ENCODE data around the gene SLC24A3.
"Not testable (repeated sequence)": the region's sequence is repeated elsewhere in the genome, so short reads cannot be mapped to it uniquely, and the experiment has no call there.

The SLC24A3 gene

DNA sequence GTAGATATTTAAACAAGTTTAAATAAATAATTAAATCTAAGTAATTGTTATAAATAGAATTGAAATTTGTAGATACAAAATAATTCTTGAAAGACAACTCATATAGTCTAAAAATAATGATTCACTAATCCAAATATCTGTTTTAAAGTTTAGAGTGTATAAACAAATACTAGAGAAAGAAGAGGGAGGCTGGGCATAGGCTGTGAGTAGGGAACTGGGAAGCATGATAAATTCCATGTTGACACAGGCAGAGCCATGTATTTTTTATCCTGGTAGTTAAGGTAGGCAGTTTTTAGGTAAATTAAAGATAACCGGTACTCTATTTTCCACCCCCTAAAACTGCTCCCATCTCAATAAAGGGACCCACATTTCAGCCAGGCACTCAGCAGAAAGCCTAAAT, 534.0 kb downstream of the SLC24A3 start:
- DNase-seq (ENCODE audit: low read depth in 1 of 2, low spot score in 1 of 2): no peak
- no peak for TF ChIP-seq JUND (IDR thresholded peaks at IDR 0.05; ENCODE audit: low read depth)
- in situ Hi-C loops (cut with HindIII; ENCODE audit: low pct_unique_long_range_greater_than_20kb, low sequenced_read_pairs): no loop called here

DNA sequence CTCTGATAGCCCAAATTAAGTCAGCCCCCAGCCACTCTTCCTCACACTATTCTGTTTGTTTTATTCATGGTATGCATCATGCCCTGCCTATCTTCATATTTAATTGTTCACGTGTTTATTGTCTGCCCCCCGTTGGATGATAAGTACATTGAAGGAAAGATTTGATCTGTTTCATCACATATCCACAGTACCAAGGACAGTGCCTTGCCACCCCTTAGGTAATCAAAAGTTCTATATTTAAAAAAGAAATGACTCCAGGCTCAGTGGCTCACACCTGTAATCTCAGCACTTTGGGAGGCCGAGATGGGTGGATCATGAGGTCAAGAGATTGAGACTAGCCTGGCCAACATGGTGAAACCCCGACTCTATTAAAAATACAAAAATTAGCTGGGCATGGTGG, 535.5 kb downstream of the SLC24A3 start:
- DNase-seq (ENCODE audit: low read depth in 1 of 2, low spot score in 1 of 2): no peak
- in situ Hi-C loops (cut with HindIII; ENCODE audit: low pct_unique_long_range_greater_than_20kb, low sequenced_read_pairs): no loop called here
- TF ChIP-seq JUND (IDR thresholded peaks at IDR 0.05; ENCODE audit: low read depth): no peak

DNA sequence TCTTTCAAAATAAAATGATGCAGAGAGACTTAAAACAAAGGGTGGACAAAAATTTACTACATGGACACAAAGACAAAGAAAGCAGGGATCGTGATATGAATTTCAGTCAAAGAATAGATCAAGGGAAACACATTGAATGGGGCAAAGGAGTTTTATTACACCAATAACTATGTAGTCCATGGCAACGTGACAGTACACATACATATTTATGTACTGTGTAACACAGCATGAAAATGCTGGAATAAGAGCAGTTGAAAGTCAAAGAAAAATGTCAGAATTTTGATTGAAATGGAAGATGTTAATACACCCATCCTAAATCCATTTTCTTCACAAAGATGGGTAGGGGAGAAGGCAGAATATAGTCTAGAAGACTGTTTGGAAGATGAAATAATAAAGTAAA, 536.2 kb downstream of the SLC24A3 start:
- in situ Hi-C loops (cut with HindIII; ENCODE audit: low pct_unique_long_range_greater_than_20kb, low sequenced_read_pairs): no loop called here
- no peak for TF ChIP-seq JUND (IDR thresholded peaks at IDR 0.05; ENCODE audit: low read depth)
- no peak for DNase-seq (ENCODE audit: low read depth in 1 of 2, low spot score in 1 of 2)

DNA sequence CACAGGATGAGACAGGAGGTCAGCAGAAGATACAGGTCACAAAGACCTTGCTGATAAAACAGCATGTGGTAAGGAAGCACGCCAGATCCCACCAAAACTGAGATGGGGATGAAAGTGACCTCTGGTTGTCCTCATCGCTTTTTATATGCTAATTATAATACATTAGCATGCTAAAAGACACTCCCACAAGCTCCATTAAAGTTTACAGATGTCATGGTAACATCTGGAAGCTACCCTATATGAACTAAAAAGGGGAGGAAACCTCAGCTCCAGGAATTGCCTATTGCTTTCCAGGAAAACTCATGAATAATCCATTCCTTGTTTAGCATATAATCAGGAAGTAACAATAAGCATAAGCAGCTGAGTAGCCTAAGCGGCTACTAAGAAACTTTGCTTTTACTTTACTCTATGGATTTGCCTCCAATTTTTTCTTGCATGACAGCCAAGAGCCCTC, 537.2 kb downstream of the SLC24A3 start:
- in situ Hi-C loops (cut with HindIII; ENCODE audit: low pct_unique_long_range_greater_than_20kb, low sequenced_read_pairs): no loop called here
- no peak for DNase-seq (ENCODE audit: low read depth in 1 of 2, low spot score in 1 of 2)

DNA sequence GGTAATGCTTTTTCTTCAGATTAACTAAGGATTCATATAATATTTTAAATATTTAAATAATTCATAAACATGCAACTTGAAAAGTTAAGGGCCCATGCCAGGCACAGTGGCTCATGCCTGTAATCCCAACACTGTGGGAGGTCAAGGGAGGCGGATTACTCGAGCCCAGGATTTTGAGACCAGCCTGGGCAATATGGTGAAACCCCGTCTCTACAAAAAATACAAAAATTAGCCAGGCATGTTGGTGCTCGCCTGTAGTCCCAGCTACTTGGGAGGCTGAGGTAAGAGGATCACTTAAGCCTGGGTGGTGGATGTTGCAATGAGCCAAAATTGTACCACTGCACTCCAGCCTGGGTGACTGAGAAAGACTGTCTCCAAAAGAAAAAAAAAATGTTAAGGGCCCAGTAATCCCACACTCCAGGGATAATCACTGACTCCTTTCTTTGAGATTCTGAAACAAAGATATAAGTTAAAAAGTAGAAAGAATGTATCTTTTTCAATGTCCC, 537.7 kb downstream of the SLC24A3 start:
- in situ Hi-C loops (cut with HindIII; ENCODE audit: low pct_unique_long_range_greater_than_20kb, low sequenced_read_pairs): no loop called here
- TF ChIP-seq JUND (IDR thresholded peaks at IDR 0.05; ENCODE audit: low read depth): no peak

More for the DNA sequence above, 537.2 kb downstream of the SLC24A3 start:
- TF ChIP-seq JUND (IDR thresholded peaks at IDR 0.05; ENCODE audit: low read depth): no peak

DNA sequence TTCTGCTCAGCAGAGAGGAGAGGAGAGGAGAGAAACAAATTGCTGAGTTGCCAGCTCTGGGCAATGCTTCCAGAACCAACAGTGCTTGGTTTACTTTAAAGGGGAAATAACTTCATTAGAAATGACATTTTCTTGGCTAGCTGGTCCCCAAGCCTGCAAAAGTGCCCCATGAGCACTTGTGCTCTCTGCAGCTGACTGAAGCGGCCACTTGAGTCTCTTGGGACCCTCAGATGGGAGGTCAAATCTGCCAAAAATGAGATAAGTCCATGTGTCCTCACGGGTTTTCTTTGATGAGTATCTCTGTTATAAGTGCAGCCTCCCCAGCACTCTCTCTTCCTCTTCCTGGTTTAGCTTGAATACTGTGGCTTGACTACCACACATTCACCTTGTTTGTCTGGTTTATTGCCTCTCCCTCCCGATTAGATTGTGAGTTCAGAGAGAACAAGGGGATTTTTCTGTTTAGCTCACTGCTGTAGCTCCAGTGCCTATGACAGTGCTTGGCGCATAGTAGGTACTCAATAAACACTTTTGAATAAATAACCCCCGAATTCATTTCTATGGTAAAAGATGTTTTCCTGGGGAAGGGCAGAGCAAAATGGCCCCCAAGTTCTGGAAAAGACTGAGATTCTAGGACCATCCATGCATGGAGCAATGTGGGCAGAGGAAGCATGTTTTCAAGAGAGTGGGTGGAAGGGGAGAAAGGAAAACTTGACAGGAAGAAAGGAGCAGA, 538.6 kb downstream of the SLC24A3 start:
- peak; percentile 16 to 45 for DNase-seq (ENCODE audit: low read depth in 1 of 2, low spot score in 1 of 2)
- in situ Hi-C loops (cut with HindIII; ENCODE audit: low pct_unique_long_range_greater_than_20kb, low sequenced_read_pairs): no loop called here
- TF ChIP-seq JUND (IDR thresholded peaks at IDR 0.05; ENCODE audit: low read depth): no peak

More for the DNA sequence above, 537.7 kb downstream of the SLC24A3 start:
- DNase-seq (ENCODE audit: low read depth in 1 of 2, low spot score in 1 of 2): no peak

DNA sequence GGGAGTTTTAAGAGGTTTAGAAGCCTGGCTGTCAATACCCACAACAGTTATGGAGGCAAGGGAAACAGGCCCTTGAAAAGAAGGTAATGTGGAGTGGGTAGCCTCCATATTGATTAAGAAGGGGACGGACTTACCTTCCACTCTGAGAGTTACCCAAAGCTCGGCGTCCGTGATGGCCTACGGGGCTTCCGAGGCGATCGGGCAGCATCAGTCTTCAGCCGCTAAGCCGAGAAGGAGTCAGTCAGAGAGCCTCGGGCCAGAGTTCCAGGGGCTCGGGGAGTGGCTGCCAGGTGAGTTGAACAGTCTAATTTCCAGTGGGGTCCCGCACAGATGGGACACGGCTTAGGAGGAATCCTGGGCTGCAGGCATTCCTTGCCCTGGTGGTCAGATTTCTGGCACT, 541.8 kb downstream of the SLC24A3 start:
- DNase-seq (ENCODE audit: low read depth in 1 of 2, low spot score in 1 of 2); in situ Hi-C loops (cut with HindIII; ENCODE audit: low pct_unique_long_range_greater_than_20kb, low sequenced_read_pairs): not testable (repeated sequence)

DNA sequence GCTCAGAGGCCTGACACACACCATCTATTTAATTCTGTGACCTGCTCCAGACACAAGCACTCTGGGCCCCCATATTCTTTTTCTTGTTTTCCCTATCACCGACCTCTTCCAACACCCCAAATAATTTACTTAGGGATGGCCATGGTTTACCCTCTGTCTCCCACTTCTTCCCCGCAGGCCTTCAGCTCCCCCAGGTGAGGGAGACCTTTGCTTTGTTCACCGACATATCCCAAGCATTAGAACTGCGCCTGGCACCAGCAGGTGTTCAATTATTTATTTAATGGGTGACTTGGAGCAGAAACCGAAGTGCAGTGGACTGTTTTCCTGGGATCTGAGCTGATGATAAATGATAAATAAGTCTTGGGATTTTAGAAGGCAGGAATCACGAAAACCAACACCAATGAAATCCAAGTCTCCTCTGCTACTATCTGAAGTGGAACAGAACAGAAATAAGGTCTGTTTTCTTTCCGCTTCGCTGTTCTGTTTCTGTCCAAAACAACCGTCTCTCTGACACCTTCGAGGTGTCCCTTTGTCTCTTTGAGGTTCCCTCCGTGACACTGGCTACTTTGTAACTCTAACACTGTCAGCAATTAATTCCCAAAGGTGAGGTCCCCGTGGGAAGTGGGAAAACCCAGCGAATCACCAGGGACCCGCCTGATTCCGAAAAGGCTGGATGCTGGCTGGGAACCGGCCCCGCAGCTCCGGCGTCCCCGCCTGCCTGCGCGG, 544.5 kb downstream of the SLC24A3 start:
- no peak for TF ChIP-seq JUND (IDR thresholded peaks at IDR 0.05; ENCODE audit: low read depth)
- in situ Hi-C loops (cut with HindIII; ENCODE audit: low pct_unique_long_range_greater_than_20kb, low sequenced_read_pairs): no loop called here
- DNase-seq (ENCODE audit: low read depth in 1 of 2, low spot score in 1 of 2): peak; percentile 18 to 51

DNA sequence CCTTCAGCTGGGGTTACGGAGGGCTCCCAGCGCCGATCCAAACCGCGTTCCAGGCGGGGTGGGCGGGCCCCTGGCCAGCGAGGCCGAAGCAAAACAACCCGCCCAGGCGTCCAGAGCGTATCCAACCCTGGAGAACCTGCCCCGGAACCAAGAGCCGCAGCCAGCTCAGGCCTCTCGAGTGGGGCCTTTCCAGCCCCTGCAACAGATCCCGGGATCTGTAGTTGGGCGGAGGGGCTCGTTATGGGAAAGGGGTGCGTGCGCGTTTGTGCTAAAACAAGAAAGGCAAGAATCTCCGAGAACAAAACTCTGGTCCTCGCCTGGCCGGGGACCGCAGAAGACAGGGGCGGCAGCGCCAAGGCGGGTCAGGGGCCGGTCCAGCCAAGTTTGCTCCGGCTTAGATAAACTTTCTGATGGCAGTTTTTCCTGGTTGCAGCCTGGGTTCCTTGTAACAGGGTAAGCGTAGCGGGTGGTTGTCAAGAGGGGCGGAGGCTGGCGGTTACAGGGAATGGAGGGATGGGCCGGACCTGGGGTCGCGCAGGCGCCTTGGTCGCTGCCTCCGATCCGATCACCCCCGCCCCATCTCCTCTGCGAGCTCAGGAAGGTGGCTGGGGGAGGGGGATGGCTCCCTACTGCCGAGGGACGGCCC, 545.2 kb downstream of the SLC24A3 start:
- in situ Hi-C loops (cut with HindIII; ENCODE audit: low pct_unique_long_range_greater_than_20kb, low sequenced_read_pairs): no loop called here
- DNase-seq (ENCODE audit: low read depth in 1 of 2, low spot score in 1 of 2): peak; percentile 80 to 94
- no peak for TF ChIP-seq JUND (IDR thresholded peaks at IDR 0.05; ENCODE audit: low read depth)

DNA sequence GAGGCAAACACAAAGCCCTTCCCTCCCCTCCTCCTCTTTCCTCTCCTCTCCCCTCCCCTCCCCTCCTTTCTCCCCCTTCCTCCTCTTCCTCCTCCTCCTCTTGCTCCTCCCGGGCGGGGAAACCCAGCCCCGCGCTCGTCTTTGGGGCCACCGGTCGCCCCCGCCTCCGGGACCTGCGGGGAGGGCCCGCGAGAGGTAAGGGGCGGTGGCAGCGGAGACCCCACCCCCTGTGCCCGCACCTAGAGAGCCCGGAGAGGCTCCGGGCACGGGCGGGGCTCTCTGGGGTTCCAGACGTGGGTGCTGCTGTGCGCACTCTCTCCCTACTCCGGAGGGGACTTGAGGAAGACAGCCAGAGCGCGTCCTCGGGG, 545.7 kb downstream of the SLC24A3 start, which contains the start of gene RIN2:
TSS of gene RIN2 (plus strand) at position 126 of the 368 bp plus-strand sequence. CDS start 131,344 bp downstream, outside the sequence.
- peak; percentile 78 to 98 for DNase-seq (ENCODE audit: low read depth in 1 of 2, low spot score in 1 of 2)
- in situ Hi-C loops (cut with HindIII; ENCODE audit: low pct_unique_long_range_greater_than_20kb, low sequenced_read_pairs): no loop called here
- no peak for TF ChIP-seq JUND (IDR thresholded peaks at IDR 0.05; ENCODE audit: low read depth)

DNA sequence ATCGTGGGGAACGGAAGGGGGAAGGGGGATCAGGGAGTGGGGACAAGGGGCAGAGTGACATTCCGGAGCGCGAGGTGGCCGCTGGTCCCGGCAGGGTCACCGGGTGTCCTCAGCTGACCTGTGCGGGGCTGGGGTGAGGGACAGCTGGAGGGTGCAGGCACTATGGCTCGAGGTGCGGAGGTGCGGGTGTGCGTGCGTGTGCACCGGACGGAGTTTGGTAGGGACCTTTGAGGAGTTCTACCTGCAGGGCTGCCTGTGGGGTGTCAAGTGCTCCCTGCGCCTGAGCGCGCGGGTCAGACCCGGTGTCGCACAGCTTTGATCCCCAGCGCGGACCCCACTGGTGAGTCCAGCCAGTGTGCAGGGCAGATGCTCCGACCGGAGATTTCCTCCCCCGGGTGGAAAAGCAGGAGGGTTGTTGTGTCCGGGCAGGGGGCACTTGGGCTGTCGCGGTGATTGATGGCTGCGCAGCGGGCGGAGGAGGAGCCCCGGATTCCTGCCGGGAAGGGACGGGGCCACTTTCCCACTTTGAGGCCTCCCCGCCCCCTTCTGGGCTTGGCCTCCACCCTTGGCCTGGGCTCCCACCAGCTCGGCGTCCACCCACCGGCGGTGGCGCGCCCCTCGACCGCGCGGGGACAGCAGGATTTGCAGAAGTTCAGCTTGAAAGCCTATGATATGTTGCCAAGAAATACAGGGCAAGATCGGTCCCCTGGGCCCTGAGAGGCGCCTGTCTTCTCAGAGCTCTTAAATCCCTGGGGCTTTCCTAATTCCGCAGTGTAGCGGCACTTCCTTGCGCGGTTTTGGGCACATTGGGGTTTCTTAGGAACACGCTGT, 546.3 kb downstream of the SLC24A3 start:
- no peak for TF ChIP-seq JUND (IDR thresholded peaks at IDR 0.05; ENCODE audit: low read depth)
- peak; percentile 34 to 81 for DNase-seq (ENCODE audit: low read depth in 1 of 2, low spot score in 1 of 2)
- in situ Hi-C loops (cut with HindIII; ENCODE audit: low pct_unique_long_range_greater_than_20kb, low sequenced_read_pairs): no loop called here

DNA sequence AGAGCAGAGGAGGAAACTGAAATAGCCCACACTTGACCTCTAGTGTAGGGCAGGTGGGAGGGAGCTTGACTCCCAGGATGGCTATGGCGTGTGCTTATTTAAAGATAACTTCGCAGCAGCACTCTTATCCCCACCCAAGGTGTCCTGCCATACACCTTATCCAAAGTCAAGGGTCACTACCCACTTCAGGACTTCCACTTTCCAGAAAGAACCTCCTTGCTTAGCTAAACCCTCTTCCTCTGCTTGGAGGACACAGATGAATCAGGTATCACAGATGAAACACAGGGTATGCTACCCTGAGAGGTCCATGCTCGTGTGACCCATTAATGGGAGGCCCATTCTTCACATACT, 547.9 kb downstream of the SLC24A3 start:
- TF ChIP-seq JUND (IDR thresholded peaks at IDR 0.05; ENCODE audit: low read depth): no peak
- DNase-seq (ENCODE audit: low read depth in 1 of 2, low spot score in 1 of 2): no peak
- in situ Hi-C loops (cut with HindIII; ENCODE audit: low pct_unique_long_range_greater_than_20kb, low sequenced_read_pairs): no loop called here
